Gastroesophageal sphincter (tissue), 4 donors: Measurements from ENCODE around the gene ACTA1. TPM values are rescaled to one million over a fixed set of nuclear protein-coding genes. Genes with fewer than 3 reads are reported as not detected.
A peak's percentile ranks its signal among the peaks of the same experiment; 100 is the strongest.
"Not testable (repeated sequence)": the region's sequence is repeated elsewhere in the genome, so short reads cannot be mapped to it uniquely, and the experiment has no call there.

Source experiments
- ATAC-seq: fragments of 150-250 bp; one replicate; pipeline ENCODE4 v1.9.1; 2016; ENCODE audit warnings: mild to moderate bottlenecking, moderate library complexity
- H3K27ac ChIP-seq, 4 donors: fragments of 200-600 bp; sonication (generic) in 3 of 4; 1 replicate in 3 of 4; 2 replicates in 1 of 4; pipeline ENCODE4 v1.5.1; 2016 to 2019
- H3K27me3 ChIP-seq: fragments of 200-600 bp; sonication (generic); one replicate; pipeline ENCODE4 v1.5.1; 2019
- H3K36me3 ChIP-seq, 2 donors: fragments of 200-600 bp; sonication (generic); one replicate each; pipeline ENCODE4 v1.5.1; 2019; ENCODE audit warnings: control low read depth in 1 of 2
- H3K4me1 ChIP-seq, 3 donors: fragments of 200-600 bp; sonication (generic); 1 replicate in 2 of 3; 2 replicates in 1 of 3; pipeline ENCODE4 v1.5.1; 2016 to 2019; ENCODE audit warnings: control low read depth in 2 of 3
- H3K4me3 ChIP-seq, 2 donors: fragments of 200-600 bp; sonication (generic); one replicate each; pipeline ENCODE4 v1.5.1; 2019; ENCODE audit warnings: mild to moderate bottlenecking in 1 of 2, moderate library complexity in 1 of 2
- H3K9me3 ChIP-seq, 3 donors: fragments of 200-600 bp; sonication (generic); one replicate each; pipeline ENCODE4 v1.5.1; 2017 to 2019; ENCODE audit warnings: control low read depth in 2 of 3
- EP300 ChIP-seq: sonication (generic); formaldehyde crosslinking; IDR thresholded peaks from one replicate; pipeline ENCODE4 v1.6.1; 2017; ENCODE audit warnings: antibody characterized with exemption, mild to moderate bottlenecking
- POLR2A ChIP-seq, 2 donors: fragments of 450-650 bp; IDR thresholded peaks; one replicate each; pipeline ENCODE4 v1.6.1; 2017; ENCODE audit warnings: antibody characterized with exemption in 2 of 2, mild to moderate bottlenecking in 2 of 2, moderate library complexity in 1 of 2
- POLR2AphosphoS5 ChIP-seq: sonication (generic); formaldehyde crosslinking; IDR thresholded peaks from one replicate; pipeline ENCODE4 v1.6.1; 2017; ENCODE audit warnings: antibody characterized with exemption
- WGBS, 2 donors: methylation state at CpG; one replicate each; pipeline ENCODE4 v1.1.5; 2018; ENCODE audit warnings: low coverage in 1 of 2; 5-methylcytosine and 5-hydroxymethylcytosine counted together
- total RNA-seq, 4 donors: library from RNA; depleted of rRNA; stranded (reverse); fragments of >200 nt; gene quantifications; one replicate each; pipeline ENCODE4 v1.1.0, GENCODE V29; 2016
- TF ChIP-seq, protein P1 (sequence below), 4 experiments: fragments of 200-600 bp in 2 of 4; fragments of 450-650 bp in 2 of 4; sonication (generic) in 1 of 4; IDR thresholded peaks; one replicate each; pipeline ENCODE4 v1.5.1; 2017 to 2019; ENCODE audit warnings: antibody characterized with exemption in 4 of 4, mild to moderate bottlenecking in 2 of 4, moderate library complexity in 2 of 4

Gene ACTA1
- total RNA-seq, 4 donors from 2014 or later, result 0.27 to 0.42 TPM; not detected in 2

- ATAC-seq, result no peak
- TF ChIP-seq POLR2AphosphoS5 (no peak), EP300 (no peak), POLR2A (IDR thresholded peaks at IDR 0.05) (no peak)
- TF ChIP-seq, protein P1, sequence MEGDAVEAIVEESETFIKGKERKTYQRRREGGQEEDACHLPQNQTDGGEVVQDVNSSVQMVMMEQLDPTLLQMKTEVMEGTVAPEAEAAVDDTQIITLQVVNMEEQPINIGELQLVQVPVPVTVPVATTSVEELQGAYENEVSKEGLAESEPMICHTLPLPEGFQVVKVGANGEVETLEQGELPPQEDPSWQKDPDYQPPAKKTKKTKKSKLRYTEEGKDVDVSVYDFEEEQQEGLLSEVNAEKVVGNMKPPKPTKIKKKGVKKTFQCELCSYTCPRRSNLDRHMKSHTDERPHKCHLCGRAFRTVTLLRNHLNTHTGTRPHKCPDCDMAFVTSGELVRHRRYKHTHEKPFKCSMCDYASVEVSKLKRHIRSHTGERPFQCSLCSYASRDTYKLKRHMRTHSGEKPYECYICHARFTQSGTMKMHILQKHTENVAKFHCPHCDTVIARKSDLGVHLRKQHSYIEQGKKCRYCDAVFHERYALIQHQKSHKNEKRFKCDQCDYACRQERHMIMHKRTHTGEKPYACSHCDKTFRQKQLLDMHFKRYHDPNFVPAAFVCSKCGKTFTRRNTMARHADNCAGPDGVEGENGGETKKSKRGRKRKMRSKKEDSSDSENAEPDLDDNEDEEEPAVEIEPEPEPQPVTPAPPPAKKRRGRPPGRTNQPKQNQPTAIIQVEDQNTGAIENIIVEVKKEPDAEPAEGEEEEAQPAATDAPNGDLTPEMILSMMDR (IDR thresholded peaks at IDR 0.05), result no peak
- Histone ChIP-seq H3K27ac (no peak overlapping the region), H3K36me3 (no peaks in the 10 kb centered on the region), H3K4me3 (no peak overlapping the region), H3K4me1 (no peaks in the 10 kb centered on the region), H3K27me3 (peaks cover 20% of the 10 kb centered on the region), H3K9me3 (peaks cover 0 to 13% (median 3%) of the 10 kb centered on the region in 3 donors)
- WGBS, 2 donors, result 80 to 86% methylated on average over 7 to 9 of the region's 11 CpGs
Measured at GRCh38 chr1:229420224-229420623, 13.7 kb downstream of the ACTA1 start.

- not testable (repeated sequence) for H3K9me3 ChIP-seq
Measured at GRCh38 chr1:229418586-229418985, 15.3 kb downstream of the ACTA1 start.

DNA sequence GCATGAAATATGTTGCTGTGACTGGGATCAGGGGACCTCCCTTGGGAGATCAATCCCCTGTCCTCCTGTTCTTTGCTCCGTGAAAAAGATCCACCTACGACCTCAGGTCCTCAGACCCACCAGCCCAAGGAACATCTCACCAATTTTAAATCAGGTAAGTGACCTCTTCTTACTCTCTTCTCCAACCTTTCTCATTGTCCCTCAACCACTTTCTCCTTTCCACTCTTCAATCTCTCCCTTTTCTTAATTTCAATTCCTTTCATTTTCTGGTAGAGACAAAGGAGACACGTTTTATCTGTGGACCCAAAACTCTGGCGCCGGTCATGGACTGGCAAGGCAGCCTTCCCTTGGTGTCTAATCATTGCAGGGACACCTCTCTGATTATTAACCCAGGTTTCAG is 21.1 kb downstream of the ACTA1 start:
- not testable (repeated sequence) for H3K9me3 ChIP-seq, H3K27ac ChIP-seq, H3K4me3 ChIP-seq, ATAC-seq, H3K36me3 ChIP-seq
- H3K4me1 ChIP-seq, result peaks cover 0 to 39% (median 14%) of the 10 kb centered on the region in 3 donors
- H3K27me3 ChIP-seq, result peaks cover 38% of the 10 kb centered on the region
- 50 to 79% methylated on average over 2 to 5 of the region's 5 CpGs for WGBS, 2 donors

More at GRCh38 chr1:229418586-229418985, 15.3 kb downstream of the ACTA1 start:
- not testable (repeated sequence) for ATAC-seq, H3K27ac ChIP-seq, H3K36me3 ChIP-seq, H3K4me1 ChIP-seq, H3K4me3 ChIP-seq
- peaks cover 15% of the 10 kb centered on the region for H3K27me3 ChIP-seq
- WGBS, 2 donors, result 56% methylated on average over 1 of the region's 6 CpGs; no CpG with 5 or more reads in 1 of the 2 donors

- TF ChIP-seq POLR2AphosphoS5 (no peak), POLR2A (IDR thresholded peaks at IDR 0.05) (no peak), EP300 (no peak)
- TF ChIP-seq, protein P1 (IDR thresholded peaks at IDR 0.05), result no peak
- H3K27ac ChIP-seq, result no peak overlapping the region
- no peaks in the 10 kb centered on the region for H3K36me3 ChIP-seq
- 68 to 72% methylated on average over 2 of the region's 7 CpGs for WGBS, 2 donors
- no peak for ATAC-seq
- H3K4me1 ChIP-seq, result peaks cover 4 to 47% (median 22%) of the 10 kb centered on the region in 3 donors
- peaks cover 45% of the 10 kb centered on the region for H3K27me3 ChIP-seq
- no peaks in the 10 kb centered on the region for H3K9me3 ChIP-seq
- H3K4me3 ChIP-seq, result no peak overlapping the region
Measured at GRCh38 chr1:229412056-229412455, 21.8 kb downstream of the ACTA1 start.

GRCh38 chr1:229411434-229412055 is 22.3 kb downstream of the ACTA1 start:
- Histone ChIP-seq H3K36me3 (no peaks in the 10 kb centered on the region), H3K27ac (no peak overlapping the region), H3K4me3 (no peak overlapping the region), H3K27me3 (peaks cover 50% of the 10 kb centered on the region), H3K4me1 (peaks cover 4 to 52% (median 22%) of the 10 kb centered on the region in 3 donors), H3K9me3 (no peaks in the 10 kb centered on the region)
- no peak for ATAC-seq
- 50 to 53% methylated on average over 2 to 5 of the region's 11 CpGs for WGBS, 2 donors
- TF ChIP-seq, protein P1 (IDR thresholded peaks at IDR 0.05), result no peak

DNA sequence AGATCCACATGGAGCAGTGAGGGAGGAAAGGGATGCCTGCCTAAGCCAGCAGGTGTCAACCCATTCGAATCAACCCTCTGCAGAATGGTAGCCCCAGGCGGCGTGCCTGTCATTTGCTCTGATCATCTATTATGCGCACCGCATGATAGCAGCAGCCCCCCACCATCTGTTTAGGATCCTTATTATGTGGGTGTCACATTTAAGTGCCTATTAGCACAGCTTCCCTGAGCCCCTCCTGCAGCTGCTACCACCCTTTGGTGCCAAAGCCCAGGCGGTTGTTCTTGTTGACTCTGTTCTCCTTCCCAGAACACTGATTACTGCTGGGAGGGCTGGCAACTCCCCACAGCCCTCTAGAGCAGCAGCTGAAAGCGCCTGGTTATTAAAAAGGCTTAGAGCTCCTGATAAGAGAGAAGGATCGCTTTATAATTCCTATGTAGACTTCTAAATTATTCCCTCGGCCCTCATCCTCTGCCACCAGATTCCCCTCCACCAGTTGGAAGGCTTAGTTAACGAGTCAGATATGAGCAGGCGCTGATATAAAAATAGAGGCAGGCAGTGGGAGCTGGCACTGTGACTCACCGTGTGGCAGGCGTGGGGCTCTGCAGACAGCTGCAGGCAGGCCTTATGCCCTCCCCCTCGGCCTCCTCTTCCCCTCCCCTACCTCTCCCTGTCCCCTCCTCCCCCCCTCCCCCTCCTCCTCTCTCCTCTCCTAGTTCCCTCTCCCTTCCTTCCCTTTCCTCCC is 23.0 kb downstream of the ACTA1 start:
- Histone ChIP-seq H3K27ac (peak overlapping the region in 2 of 4 donors; percentile 29 to 57), H3K4me1 (peaks cover 4 to 53% (median 22%) of the 10 kb centered on the region in 3 donors), H3K4me3 (peak overlapping the region in 1 of 2 donors; percentile 5), H3K36me3 (no peaks in the 10 kb centered on the region), H3K27me3 (peaks cover 57% of the 10 kb centered on the region), H3K9me3 (no peaks in the 10 kb centered on the region)
- TF ChIP-seq, protein P1 (IDR thresholded peaks at IDR 0.05), result peak in 1 of 4 experiments; percentile 13
- TF ChIP-seq POLR2A (IDR thresholded peaks at IDR 0.05) (no peak), POLR2AphosphoS5 (peak; percentile 26), EP300 (no peak)
- peak; percentile 61 for ATAC-seq
- 2 to 31% methylated on average over 8 to 9 of the region's 14 CpGs for WGBS, 2 donors
